Common myeloid progenitor, CD34-positive (primary cell): ENCODE measurements around the gene ZNF366.

Experiments
- CTCF ChIA-PET: fragments of 350-600 bp; sonication (Branson Sonifier 250); formaldehyde crosslinking; loops from one replicate; lab custom pipeline; 2021; ENCODE audit warnings: antibody characterized with exemption; lab: Charles Lee
- POLR2A ChIA-PET: fragments of 350-600 bp; sonication (Branson Sonifier 250); formaldehyde crosslinking; loops from one replicate; lab custom pipeline; 2021; ENCODE audit warnings: antibody characterized with exemption; lab: Charles Lee
- DNase-seq, 3 donors: peaks; one replicate each; pipeline versions ENCODE4 v3.0.0 to v3.0.0-alpha.2; 2013
- H3K27ac ChIP-seq, 2 experiments: 1 replicate in 1 of 2; 2 replicates in 1 of 2; pipeline ENCODE4 v1.7.0; 2013; ENCODE audit warnings: inconsistent platforms in 2 of 2, low read length in 2 of 2, mild to moderate bottlenecking in 2 of 2, low read depth in 1 of 2, moderate library complexity in 1 of 2; ENCODE audit not compliant: severe bottlenecking in 2 of 2, insufficient read depth in 1 of 2, poor library complexity in 1 of 2
- H3K27me3 ChIP-seq, 5 experiments: replicated peaks in 2 of 5; 1 replicate in 3 of 5; 2 replicates in 2 of 5; pipeline versions ENCODE4 v1.6.1 to v1.7.0; 2013; ENCODE audit warnings: low read length in 4 of 5, mild to moderate bottlenecking in 2 of 5, moderate library complexity in 2 of 5, inconsistent platforms in 1 of 5; ENCODE audit not compliant: insufficient read depth in 5 of 5, control insufficient read depth in 4 of 5
- H3K36me3 ChIP-seq, 4 experiments: 1 replicate in 2 of 4; 2 replicates in 2 of 4; pipeline versions ENCODE4 v1.6.1 to v1.7.0; 2013; ENCODE audit warnings: low read length in 3 of 4, control low read depth in 1 of 4, mild to moderate bottlenecking in 1 of 4; ENCODE audit not compliant: control insufficient read depth in 4 of 4, insufficient read depth in 4 of 4
- H3K4me1 ChIP-seq, 4 experiments: 1 replicate in 3 of 4; 2 replicates in 1 of 4; pipeline versions ENCODE4 v1.6.1 to v1.7.1; 2013; ENCODE audit warnings: low read length in 3 of 4, mild to moderate bottlenecking in 3 of 4, control low read depth in 1 of 4, inconsistent platforms in 1 of 4, moderate library complexity in 1 of 4; ENCODE audit not compliant: control insufficient read depth in 4 of 4, insufficient read depth in 4 of 4; ENCODE audit errors: control extremely low read depth in 1 of 4
- H3K4me3 ChIP-seq, 7 experiments: 1 replicate in 4 of 7; 2 replicates in 3 of 7; pipeline versions ENCODE4 v1.5.1 to v1.7.0; 2013; ENCODE audit warnings: mild to moderate bottlenecking in 7 of 7, low read length in 6 of 7, moderate library complexity in 6 of 7, inconsistent platforms in 2 of 7, low read depth in 2 of 7, control low read depth in 1 of 7; ENCODE audit not compliant: insufficient read depth in 4 of 7, control insufficient read depth in 1 of 7; ENCODE audit errors: extremely low read depth in 1 of 7
- H3K9me3 ChIP-seq, 5 experiments: 1 replicate in 4 of 5; 2 replicates in 1 of 5; pipeline versions ENCODE4 v1.6.1 to v1.7.1; 2013; ENCODE audit warnings: low read length in 4 of 5, mild to moderate bottlenecking in 2 of 5, inconsistent platforms in 1 of 5, low read depth in 1 of 5, moderate library complexity in 1 of 5; ENCODE audit not compliant: control insufficient read depth in 4 of 5, insufficient read depth in 2 of 5; ENCODE audit errors: control extremely low read depth in 1 of 5
- WGBS: methylation state at CpG from one replicate; pipeline ENCODE4 v1.1.5; 2013; ENCODE audit not compliant: insufficient coverage; 5-methylcytosine and 5-hydroxymethylcytosine counted together

ZNF366 gene

DNA sequence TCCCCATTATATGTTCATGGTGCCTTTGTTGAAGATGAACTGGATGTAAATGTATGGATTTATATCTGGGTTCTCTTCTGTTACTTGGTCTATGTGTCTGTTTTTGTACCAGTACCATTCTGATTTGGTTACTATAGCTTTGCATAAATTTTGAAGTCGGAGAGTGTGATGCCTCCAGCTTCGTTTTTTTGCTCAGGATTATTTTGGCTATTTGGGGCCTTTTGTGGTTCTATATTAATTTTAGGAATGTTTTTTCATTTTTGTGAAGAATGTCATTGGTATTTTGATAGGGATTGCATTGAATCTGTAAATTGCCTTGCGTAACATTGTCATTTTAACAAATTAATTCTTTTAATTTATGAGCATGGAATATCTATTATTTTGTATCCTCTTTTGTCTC lies 36.6 kb upstream of the ZNF366 start:
- no peak overlapping the region for H3K4me3 ChIP-seq
- no peak overlapping the region for H3K27ac ChIP-seq
- H3K9me3 ChIP-seq = peaks cover 0 to 15% (median 0%) of the 10 kb centered on the region in 5 experiments
- POLR2A ChIA-PET = no interaction called here
- H3K4me1 ChIP-seq = no peaks in the 10 kb centered on the region
- CTCF ChIA-PET = interaction anchor here (1.8 kb wide), 1 partner anchor 12 kb away, joined by 6 read pairs; no protein-coding TSS in a partner anchor
- H3K27me3 ChIP-seq = peaks cover 0 to 2% (median 0%) of the 10 kb centered on the region in 5 experiments
- WGBS = no CpG with 5 or more reads among the region's 3 CpGs
- no peak for DNase-seq
- no peaks in the 10 kb centered on the region for H3K36me3 ChIP-seq

- WGBS = 100% methylated on average over 2 of the region's 3 CpGs
- ChIA-PET CTCF (interaction anchor here (1.8 kb wide), 1 partner anchor 13 kb away, joined by 6 read pairs; no protein-coding TSS in a partner anchor), POLR2A (no interaction called here)
- no peaks in the 10 kb centered on the region for H3K36me3 ChIP-seq
- DNase-seq = no peak
- peaks cover 0 to 2% (median 0%) of the 10 kb centered on the region in 5 experiments for H3K27me3 ChIP-seq
- H3K27ac ChIP-seq = no peak overlapping the region
- H3K4me3 ChIP-seq = no peak overlapping the region
- no peaks in the 10 kb centered on the region for H3K4me1 ChIP-seq
- peaks cover 0 to 12% (median 0%) of the 10 kb centered on the region in 5 experiments for H3K9me3 ChIP-seq
Measured at GRCh38 chr5:72543365-72543764, 36.2 kb upstream of the ZNF366 start.

- WGBS = no CpG with 5 or more reads among the region's 1 CpG
- peaks cover 0 to 3% (median 0%) of the 10 kb centered on the region in 5 experiments for H3K27me3 ChIP-seq
- H3K9me3 ChIP-seq = peaks cover 0 to 12% (median 0%) of the 10 kb centered on the region in 5 experiments
- POLR2A ChIA-PET = no interaction called here
- H3K36me3 ChIP-seq = no peaks in the 10 kb centered on the region
- no peaks in the 10 kb centered on the region for H3K4me1 ChIP-seq
- H3K4me3 ChIP-seq = no peak overlapping the region
- no peak for DNase-seq
- CTCF ChIA-PET = interaction anchor here (1.7 to 1.8 kb wide), 2 partner anchors 13 to 18 kb away, joined by 5 to 6 read pairs; no protein-coding TSS in a partner anchor
- no peak overlapping the region for H3K27ac ChIP-seq
Measured at GRCh38 chr5:72542695-72543094, 35.5 kb upstream of the ZNF366 start.

GRCh38 chr5:72541501-72542225 lies 34.5 kb upstream of the ZNF366 start:
- Histone ChIP-seq H3K27me3 (peaks cover 0 to 3% (median 0%) of the 10 kb centered on the region in 5 experiments), H3K36me3 (no peaks in the 10 kb centered on the region), H3K4me3 (no peak overlapping the region), H3K9me3 (peaks cover 0 to 8% (median 0%) of the 10 kb centered on the region in 5 experiments), H3K4me1 (no peaks in the 10 kb centered on the region), H3K27ac (no peak overlapping the region)
- no peak for DNase-seq
- CTCF ChIA-PET = interaction anchor here (1.7 kb wide), 1 partner anchor 17 kb away, joined by 5 read pairs; no protein-coding TSS in a partner anchor
- WGBS = 87% methylated on average over 7 of the region's 7 CpGs
- POLR2A ChIA-PET = no interaction called here

DNA sequence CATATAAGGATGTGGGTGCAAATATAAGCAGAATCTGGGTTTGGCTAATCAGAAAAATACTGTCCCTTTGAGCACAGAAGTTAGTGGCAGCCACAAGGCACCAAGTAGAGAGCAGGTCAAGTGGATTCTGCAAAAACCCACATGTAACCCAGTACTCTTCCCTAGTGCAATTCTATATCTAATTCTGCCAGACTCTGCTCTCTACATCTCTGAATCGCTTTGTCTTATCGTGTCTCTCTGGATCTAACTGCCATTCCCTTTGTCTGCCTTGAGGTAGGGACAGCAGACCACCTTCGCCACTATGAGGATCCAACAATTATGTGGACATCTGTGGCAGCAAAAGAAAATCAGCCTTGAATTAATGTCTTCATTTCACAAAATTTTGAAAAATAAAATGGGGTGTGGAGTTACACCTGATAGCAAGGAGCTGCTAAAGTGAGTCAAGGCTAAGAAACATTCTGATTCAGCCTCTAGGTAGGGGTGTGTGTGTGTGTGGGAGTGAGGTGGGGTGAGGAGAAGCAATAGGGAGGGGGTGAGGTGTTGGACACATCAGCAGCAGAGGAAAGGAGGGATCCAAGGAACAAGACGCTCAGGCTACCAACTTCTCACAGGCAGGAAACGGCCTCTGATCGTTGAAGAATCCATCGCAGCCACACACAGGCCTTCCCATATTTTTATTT lies 33.7 kb upstream of the ZNF366 start:
- 97% methylated on average over 5 of the region's 7 CpGs for WGBS
- DNase-seq = no peak
- peaks cover 0 to 5% (median 0%) of the 10 kb centered on the region in 5 experiments for H3K9me3 ChIP-seq
- no peak overlapping the region for H3K4me3 ChIP-seq
- H3K27me3 ChIP-seq = peaks cover 0 to 3% (median 0%) of the 10 kb centered on the region in 5 experiments
- ChIA-PET CTCF (no interaction called here), POLR2A (no interaction called here)
- no peaks in the 10 kb centered on the region for H3K4me1 ChIP-seq
- no peak overlapping the region for H3K27ac ChIP-seq
- H3K36me3 ChIP-seq = no peaks in the 10 kb centered on the region

DNA sequence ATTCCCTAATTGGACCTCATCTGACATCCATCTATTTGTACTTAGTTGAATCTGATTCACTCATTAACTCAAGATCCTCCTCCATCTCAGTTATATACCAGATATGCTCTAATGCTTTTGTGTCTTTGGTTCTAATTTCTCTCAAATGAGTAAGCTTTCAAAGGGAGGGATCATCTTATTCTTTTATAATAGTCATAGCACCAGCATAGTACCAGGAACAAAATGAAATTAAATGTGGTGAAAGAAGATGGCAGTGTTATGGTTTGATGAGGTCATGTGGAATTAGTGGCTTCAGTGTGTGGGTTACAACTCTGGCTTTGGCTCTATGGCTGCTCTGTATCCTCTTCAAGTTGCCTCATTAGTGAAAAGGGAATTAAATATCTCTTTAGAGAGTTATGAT lies 32.5 kb upstream of the ZNF366 start:
- Histone ChIP-seq H3K27ac (no peak overlapping the region), H3K9me3 (peaks cover 0 to 2% (median 0%) of the 10 kb centered on the region in 5 experiments), H3K4me1 (no peaks in the 10 kb centered on the region), H3K27me3 (peaks cover 0 to 3% (median 0%) of the 10 kb centered on the region in 5 experiments), H3K4me3 (no peak overlapping the region), H3K36me3 (no peaks in the 10 kb centered on the region)
- no peak for DNase-seq
- ChIA-PET POLR2A (no interaction called here), CTCF (interaction anchor here (0.6 kb wide), 1 partner anchor 68 kb away, joined by 3 read pairs; no protein-coding TSS in a partner anchor)

GRCh38 chr5:72539038-72539437 lies 31.8 kb upstream of the ZNF366 start:
- CTCF ChIA-PET = interaction anchor here (1.3 kb wide), 1 partner anchor 13 kb away, joined by 4 read pairs; no protein-coding TSS in a partner anchor
- Histone ChIP-seq H3K4me1 (no peaks in the 10 kb centered on the region), H3K9me3 (peaks cover 0 to 2% (median 0%) of the 10 kb centered on the region in 5 experiments), H3K27me3 (peaks cover 0 to 3% (median 0%) of the 10 kb centered on the region in 5 experiments), H3K36me3 (no peaks in the 10 kb centered on the region), H3K4me3 (no peak overlapping the region), H3K27ac (no peak overlapping the region)
- DNase-seq = no peak
- POLR2A ChIA-PET = no interaction called here
- 100% methylated on average over 1 of the region's 1 CpG for WGBS
